OCI-LY7 (cell line): ENCODE measurements around the gene LIN28B.

Experiments
- CTCF ChIP-seq: fragments of 200-600 bp; sonication (generic); conservative IDR thresholded peaks from 2 replicates; pipeline ENCODE4 v1.5.1; 2014; ENCODE audit warnings: mild to moderate bottlenecking, antibody characterized with exemption, low read length, moderate library complexity, mixed read lengths
- EZH2phosphoT487 ChIP-seq: fragments of 200-600 bp; sonication (generic); IDR thresholded peaks from 2 replicates; pipeline ENCODE4 v1.6.1; 2018; ENCODE audit warnings: low read depth, borderline replicate concordance, mild to moderate bottlenecking, mixed run types, antibody characterized with exemption, low read length, moderate library complexity, mixed read lengths

GRCh38 chr6:105072798-105073199 lies 115.9 kb downstream of the LIN28B start:
- TF ChIP-seq CTCF: no peak
- no peak for TF ChIP-seq EZH2phosphoT487
